ENCODE measurements around the gene C10orf143.

The C10orf143 gene

GRCh38 chr10:130054021-130054420 lies 56.6 kb downstream of the C10orf143 start:
- no peak for DNase-seq (ENCODE audit: low read depth in 2 of 2)

DNA sequence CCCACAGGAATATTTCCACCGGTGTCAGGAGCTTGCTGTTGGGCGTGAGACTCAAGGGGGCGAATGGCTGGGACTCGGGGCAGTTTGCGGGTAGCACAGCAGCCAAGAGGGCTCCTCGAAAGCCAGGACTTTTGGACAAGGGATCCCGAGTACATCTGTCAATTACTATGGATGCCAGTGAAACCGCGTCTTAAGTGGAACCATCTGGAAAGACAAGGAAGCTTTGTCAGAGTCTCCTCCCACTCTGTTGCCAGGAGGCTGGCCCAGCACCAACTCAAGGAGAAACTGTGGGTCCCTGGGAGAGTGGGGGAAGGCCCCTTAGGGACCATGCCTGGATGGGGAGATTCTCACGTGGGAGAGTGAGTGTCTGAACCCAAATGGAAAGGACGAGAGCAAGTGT lies 57.1 kb downstream of the C10orf143 start:
- DNase-seq (ENCODE audit: low read depth in 2 of 2) = no peak

- DNase-seq (ENCODE audit: low read depth in 2 of 2) = no peak
These were observed 58.4 kb downstream of the C10orf143 start for GRCh38 chr10:130052193-130052592.

- no peak for DNase-seq (ENCODE audit: low read depth in 2 of 2)
These were observed 59.9 kb downstream of the C10orf143 start for GRCh38 chr10:130050721-130051120.

- no peak for DNase-seq (ENCODE audit: low read depth in 2 of 2)
These were observed 60.6 kb downstream of the C10orf143 start for GRCh38 chr10:130049987-130050386.

DNA sequence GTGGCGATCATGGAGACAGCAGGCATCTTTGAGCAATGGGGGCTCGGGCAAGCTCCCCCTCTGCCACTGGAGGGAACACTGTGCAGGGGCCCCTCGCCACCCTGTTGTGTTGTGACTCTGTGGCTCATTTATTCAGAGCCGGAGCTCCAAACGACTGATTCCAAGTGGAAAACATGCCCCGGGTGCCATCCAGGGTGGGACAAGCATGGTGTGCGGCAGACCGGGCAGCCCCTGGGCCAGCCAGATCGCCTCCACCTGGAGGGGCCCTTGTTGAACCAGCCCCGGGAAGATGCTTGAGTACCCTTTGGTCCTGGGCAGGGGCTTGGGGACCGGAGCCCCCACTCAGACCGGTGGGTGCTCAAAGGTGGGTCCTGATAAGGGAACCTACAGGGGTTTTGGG lies 61.4 kb downstream of the C10orf143 start:
- no peak for DNase-seq (ENCODE audit: low read depth in 2 of 2)

GRCh38 chr10:130048081-130048480 lies 62.5 kb downstream of the C10orf143 start:
- DNase-seq (ENCODE audit: low read depth in 2 of 2) = no peak

GRCh38 chr10:130047336-130047735 lies 63.3 kb downstream of the C10orf143 start:
- DNase-seq (ENCODE audit: low read depth in 2 of 2) = no peak

DNA sequence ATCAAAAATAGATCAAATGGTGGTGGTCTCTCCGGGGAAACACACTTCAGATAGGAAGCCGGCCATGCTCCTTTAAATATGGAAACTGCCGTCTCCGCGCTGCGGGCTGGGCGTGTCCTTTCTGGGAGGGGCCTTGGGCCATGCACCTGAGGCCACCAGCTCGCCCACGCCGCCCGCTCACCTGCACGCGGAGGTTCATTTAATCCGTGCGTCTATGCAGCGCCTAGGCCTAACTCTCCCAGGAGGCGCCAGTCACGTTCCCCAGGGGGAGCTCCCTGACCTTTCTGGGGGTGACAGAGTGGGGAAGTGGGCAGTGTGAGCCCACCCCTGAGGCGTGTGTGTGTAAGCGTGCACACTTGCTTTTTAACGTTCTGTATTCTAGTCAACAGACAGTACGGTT lies 64.0 kb downstream of the C10orf143 start:
- no peak for DNase-seq (ENCODE audit: low read depth in 2 of 2)

DNA sequence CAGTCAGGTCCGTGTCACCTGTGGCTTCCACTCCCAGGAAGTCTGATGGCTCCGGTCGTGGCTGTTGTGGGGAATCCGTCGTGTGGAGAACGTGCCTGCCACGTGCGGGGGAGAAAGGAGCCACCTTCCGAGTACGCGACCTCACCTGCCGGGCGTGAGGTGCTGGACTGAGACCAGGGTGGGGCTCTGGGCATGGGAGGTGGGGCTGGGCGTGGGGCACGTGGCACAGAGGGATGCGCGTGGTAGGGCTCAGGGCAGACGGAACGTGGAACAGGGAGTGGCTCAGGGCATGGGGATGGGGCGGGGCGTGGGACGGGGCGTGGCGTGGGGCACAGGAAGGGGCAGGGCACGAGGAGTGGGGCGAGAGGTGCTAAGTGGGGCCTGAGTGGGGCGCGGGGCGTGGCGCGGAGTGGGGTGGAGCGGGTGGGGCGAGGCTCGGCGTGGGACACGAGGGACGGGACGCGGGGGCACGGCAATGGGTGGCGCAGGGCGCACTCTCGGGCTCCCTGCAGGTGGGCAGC lies 64.8 kb downstream of the C10orf143 start:
- DNase-seq (ENCODE audit: low read depth in 2 of 2) = no peak

- DNase-seq (ENCODE audit: low read depth in 2 of 2) = no peak
These were observed 65.5 kb downstream of the C10orf143 start for GRCh38 chr10:130045091-130045652.

DNA sequence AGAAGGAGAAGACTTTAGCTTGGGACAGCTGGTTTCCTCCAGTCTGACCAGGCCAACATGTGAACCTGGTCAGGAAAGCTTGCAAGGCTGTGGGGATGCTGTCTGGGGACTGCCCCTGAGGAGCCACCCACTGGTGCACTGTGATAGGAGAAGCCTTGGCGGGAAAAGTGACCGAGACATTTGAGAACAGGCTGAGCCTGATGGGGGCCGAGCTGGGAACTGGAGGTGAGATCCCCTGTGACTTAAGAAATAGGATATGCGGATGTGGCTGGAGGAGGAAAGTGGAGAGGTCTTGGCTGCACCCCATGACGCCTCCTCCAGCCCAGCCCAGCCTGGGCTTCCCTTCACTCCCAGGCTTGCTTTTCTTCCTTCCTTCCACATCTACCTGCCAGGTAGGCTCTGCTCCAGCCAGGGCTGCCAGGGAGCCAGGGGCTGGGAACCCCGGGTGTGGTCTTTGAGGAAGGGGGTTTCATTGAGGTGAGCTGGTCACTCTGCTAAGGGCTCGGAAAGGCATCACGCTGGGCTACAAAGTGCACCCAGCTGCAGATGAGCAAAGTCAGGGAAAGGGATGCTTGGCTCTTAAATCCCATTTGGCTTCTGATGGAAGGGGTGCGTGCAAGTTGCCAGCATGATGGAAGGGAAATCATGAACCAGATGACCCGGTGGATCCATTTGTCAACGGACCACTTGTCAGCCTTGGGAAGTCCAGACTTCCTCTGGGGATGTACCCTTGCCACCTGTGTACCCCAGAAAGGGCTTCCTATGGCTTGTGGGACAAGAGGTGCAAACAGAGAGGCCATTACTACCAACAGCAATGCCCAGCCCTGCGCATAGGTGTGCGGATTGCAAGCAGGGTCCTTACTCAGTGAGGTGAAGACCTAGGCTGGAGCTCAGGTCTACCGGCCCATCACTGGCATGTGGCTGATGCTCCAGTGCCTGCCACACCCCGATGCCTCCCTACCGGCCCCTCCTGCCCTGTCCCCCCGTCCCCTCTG lies 66.3 kb downstream of the C10orf143 start:
- DNase-seq (ENCODE audit: low read depth in 2 of 2) = no peak

DNA sequence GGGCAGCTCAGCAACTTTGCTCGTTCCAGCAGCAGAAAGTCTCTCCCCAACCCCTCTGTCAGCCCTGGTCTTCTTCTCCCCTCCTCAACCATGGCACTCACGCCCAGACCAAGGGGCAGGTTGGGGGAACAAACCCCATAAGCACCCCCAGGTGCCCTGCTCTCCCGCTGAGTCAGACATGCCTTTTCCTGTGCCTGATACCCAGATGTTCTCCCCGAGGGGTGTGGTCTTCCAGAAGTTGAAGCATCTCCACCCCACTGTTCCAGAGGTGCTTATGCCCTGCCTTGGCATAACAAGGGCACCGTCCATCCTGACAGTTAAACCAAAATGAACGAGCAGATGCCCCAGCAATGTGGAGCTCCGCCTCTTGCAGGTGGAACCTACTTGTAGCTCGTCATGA lies 67.1 kb downstream of the C10orf143 start:
- no peak for DNase-seq (ENCODE audit: low read depth in 2 of 2)

DNA sequence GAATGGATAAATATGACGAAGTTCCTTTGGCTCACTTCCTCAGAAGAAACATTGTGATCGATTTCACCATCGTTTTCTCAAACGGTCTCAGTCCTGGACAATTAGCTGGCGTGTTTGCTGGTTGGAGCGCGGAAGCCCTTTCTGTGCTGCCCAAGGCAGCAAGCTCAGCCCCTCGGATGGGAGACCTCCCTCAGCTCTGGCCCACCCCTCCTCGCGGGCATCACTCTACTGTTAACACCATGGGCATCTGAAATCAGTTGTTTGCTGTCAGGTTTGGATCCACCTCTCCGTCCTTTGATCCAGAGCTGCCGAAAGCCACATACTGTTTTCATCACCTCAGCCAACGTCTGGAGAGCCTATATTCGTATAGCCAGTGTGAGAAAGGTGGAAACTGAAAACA lies 68.2 kb downstream of the C10orf143 start:
- no peak for DNase-seq (ENCODE audit: low read depth in 2 of 2)

DNA sequence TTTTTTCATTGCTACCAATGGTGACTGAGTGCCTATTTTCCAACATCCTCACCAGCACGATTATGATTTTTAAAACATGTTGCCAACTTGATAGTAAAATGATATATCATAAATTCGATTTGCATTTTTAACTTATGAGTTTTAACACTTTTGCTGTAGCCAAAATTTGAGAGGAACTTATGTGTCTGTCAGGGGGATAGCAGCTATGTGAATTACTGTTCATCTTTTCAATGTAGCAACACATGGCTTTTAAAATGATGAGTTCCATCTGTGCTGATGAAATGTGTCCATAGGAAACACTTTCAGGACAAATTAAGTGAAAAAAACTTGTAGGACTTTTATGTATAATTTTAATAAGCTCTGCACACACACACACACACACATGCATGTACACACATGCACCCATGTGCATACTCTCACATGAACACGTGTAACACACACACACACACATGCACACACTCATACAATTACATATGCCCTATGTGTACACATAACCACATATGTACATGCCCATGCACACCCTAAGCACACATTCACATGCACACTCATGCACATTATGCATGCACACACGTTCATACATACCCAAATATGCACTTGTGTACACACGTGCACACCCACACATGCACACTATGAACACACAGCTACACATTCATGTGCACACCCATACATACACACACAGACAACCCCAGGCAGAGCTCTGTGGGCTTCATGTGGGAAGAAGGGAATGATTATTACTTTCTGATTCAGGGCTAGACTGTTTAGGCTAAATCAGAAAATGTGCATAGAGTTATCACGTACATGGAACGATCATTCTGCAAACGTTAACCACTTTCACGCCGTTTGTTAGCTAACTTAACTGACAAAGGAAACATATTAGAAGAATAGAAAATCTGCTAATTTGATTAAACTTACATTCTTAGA lies 68.9 kb downstream of the C10orf143 start:
- no peak for DNase-seq (ENCODE audit: low read depth in 2 of 2)

DNA sequence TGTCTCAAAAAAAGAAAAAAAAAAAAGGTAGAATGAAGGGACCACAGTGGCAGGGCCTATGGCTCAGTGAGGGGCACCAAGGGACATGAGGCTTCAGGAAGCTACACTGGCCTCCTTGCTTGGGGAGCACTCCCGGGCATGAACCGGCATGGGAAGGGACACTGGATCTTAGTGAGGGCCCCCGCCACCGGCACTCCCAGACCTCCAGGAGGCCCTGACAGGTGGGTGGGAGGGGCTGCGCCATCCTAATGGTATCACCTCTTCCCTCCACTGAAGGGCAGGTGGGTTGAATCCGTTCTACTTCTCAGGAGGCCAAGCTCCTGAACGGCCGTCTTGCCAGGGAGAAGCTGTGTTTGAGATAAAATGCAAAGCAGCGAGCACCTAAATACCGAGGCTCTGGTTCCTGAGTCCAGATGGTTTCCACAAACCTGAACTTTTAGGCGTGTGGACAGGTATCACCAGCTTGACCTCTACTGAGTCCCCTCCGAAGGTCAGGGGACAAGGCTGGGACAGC lies 69.8 kb downstream of the C10orf143 start:
- no peak for DNase-seq (ENCODE audit: low read depth in 2 of 2)

- DNase-seq (ENCODE audit: low read depth in 2 of 2) = no peak
These were observed 70.3 kb downstream of the C10orf143 start for GRCh38 chr10:130040351-130040750.

DNA sequence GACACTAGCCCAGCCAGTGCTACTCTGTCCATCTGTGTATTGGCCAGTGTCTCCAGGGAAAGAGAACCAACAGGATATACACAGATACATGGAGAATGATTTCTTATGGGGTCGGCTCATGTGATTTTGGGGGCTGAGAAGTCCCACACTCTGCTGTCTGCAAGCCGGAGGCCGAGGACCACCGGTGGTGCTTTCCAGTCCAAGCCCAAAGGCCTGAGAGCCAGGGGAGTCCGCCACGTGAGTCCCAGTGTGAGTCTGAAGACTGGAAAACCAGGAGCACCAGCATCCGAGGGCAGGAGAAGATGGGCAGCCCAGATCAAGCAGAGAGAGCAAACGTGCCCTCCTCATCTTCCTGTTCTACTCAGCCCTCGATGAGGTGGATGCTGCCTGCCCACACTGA lies 71.5 kb downstream of the C10orf143 start:
- DNase-seq (ENCODE audit: low read depth in 2 of 2) = no peak

GRCh38 chr10:130038611-130039109 lies 72.0 kb downstream of the C10orf143 start:
- no peak for DNase-seq (ENCODE audit: low read depth in 2 of 2)

GRCh38 chr10:130038019-130038555 lies 72.5 kb downstream of the C10orf143 start:
- no peak for DNase-seq (ENCODE audit: low read depth in 2 of 2)

DNA sequence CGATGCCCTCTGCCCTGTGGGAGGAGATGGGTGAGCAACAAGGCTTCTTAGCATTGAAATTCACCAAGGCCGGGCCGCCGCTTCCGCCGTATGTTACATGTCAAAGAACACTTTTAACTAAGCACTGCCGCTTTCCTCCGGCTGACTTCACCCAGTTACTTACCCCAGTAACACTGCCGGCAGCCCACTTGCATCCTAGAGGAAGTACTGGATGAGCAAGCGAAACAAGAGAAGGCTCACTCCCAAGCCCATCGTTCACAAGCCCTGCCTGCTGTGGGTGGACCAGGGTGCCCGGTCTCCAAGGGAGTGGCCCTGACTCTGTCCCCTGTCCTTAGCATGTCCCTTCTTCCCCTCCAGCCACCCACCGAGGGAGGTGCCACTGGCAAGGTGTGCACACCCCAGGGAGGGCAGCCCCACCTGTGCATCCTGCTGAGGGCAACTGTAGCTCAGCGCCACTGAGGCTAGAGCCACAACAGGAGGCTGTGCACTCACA lies 73.4 kb downstream of the C10orf143 start:
- DNase-seq (ENCODE audit: low read depth in 2 of 2) = no peak

All from activated CD8-positive, alpha-beta memory T cell treated with anti-CD3 and anti-CD28 coated beads for 4 hours (primary cell).